ENCODE results near the gene PARP1. TPM values are rescaled to one million over a fixed set of nuclear protein-coding genes. Genes with fewer than 3 reads are reported as not detected.

PARP1 gene
- polyA plus RNA-seq, 4 donors = 17.4 to 54.2 (median 35.2) TPM

- Histone ChIP-seq H3K4me1 (ENCODE audit: control insufficient read depth in 3 of 3, insufficient read depth in 2 of 3, low read depth in 1 of 3, low read length in 2 of 3) (no peaks in the 10 kb centered on the region), H3K9me3 (ENCODE audit: control insufficient read depth in 2 of 2, insufficient read depth in 1 of 2, low read depth in 1 of 2, low read length in 1 of 2) (no peaks in the 10 kb centered on the region), H3K27me3 (ENCODE audit: control insufficient read depth in 3 of 3, insufficient read depth in 3 of 3, low read length in 3 of 3) (no peaks in the 10 kb centered on the region), H3K4me3 (ENCODE audit: low read depth in 1 of 3, low read length in 3 of 3) (no peak overlapping the region), H3K27ac (ENCODE audit: low read depth in 1 of 3, low read length in 2 of 3) (no peak overlapping the region), H3K36me3 (ENCODE audit: control insufficient read depth in 3 of 3, insufficient read depth in 2 of 3, low read depth in 1 of 3, low read length in 3 of 3) (peaks cover 29 to 84% (median 42%) of the 10 kb centered on the region in 3 donors)
- peak in 1 of 2 donors; percentile 9 for DNase-seq
- FAIRE-seq = no peak
- 46 to 69% (median 52%) methylated on average over 7 of the region's 7 CpGs for WGBS, 3 donors
Observed at GRCh38 chr1:226364514-226364899, 43.4 kb downstream of the PARP1 start.

GRCh38 chr1:226363801-226364513, 43.9 kb downstream of the PARP1 start:
- DNase-seq (no peak), FAIRE-seq (no peak)
- no peaks in the 10 kb centered on the region for H3K4me1 ChIP-seq (ENCODE audit: control insufficient read depth in 3 of 3, insufficient read depth in 2 of 3, low read depth in 1 of 3, low read length in 2 of 3)
- H3K27ac ChIP-seq (ENCODE audit: low read depth in 1 of 3, low read length in 2 of 3) = no peak overlapping the region
- H3K9me3 ChIP-seq (ENCODE audit: control insufficient read depth in 2 of 2, insufficient read depth in 1 of 2, low read depth in 1 of 2, low read length in 1 of 2) = no peaks in the 10 kb centered on the region
- H3K27me3 ChIP-seq (ENCODE audit: control insufficient read depth in 3 of 3, insufficient read depth in 3 of 3, low read length in 3 of 3) = no peaks in the 10 kb centered on the region
- WGBS, 3 donors = 83 to 90% (median 89%) methylated on average over 9 of the region's 9 CpGs
- no peak overlapping the region for H3K4me3 ChIP-seq (ENCODE audit: low read depth in 1 of 3, low read length in 3 of 3)
- H3K36me3 ChIP-seq (ENCODE audit: control insufficient read depth in 3 of 3, insufficient read depth in 2 of 3, low read depth in 1 of 3, low read length in 3 of 3) = peaks cover 24 to 86% (median 42%) of the 10 kb centered on the region in 3 donors

GRCh38 chr1:226362891-226363447, 44.9 kb downstream of the PARP1 start:
- WGBS, 3 donors = 87 to 91% (median 90%) methylated on average over 9 of the region's 9 CpGs
- Histone ChIP-seq H3K4me3 (ENCODE audit: low read depth in 1 of 3, low read length in 3 of 3) (no peak overlapping the region), H3K4me1 (ENCODE audit: control insufficient read depth in 3 of 3, insufficient read depth in 2 of 3, low read depth in 1 of 3, low read length in 2 of 3) (no peaks in the 10 kb centered on the region), H3K27ac (ENCODE audit: low read depth in 1 of 3, low read length in 2 of 3) (no peak overlapping the region), H3K9me3 (ENCODE audit: control insufficient read depth in 2 of 2, insufficient read depth in 1 of 2, low read depth in 1 of 2, low read length in 1 of 2) (no peaks in the 10 kb centered on the region), H3K27me3 (ENCODE audit: control insufficient read depth in 3 of 3, insufficient read depth in 3 of 3, low read length in 3 of 3) (no peaks in the 10 kb centered on the region), H3K36me3 (ENCODE audit: control insufficient read depth in 3 of 3, insufficient read depth in 2 of 3, low read depth in 1 of 3, low read length in 3 of 3) (peaks cover 25 to 80% (median 38%) of the 10 kb centered on the region in 3 donors)
- no peak for FAIRE-seq
- DNase-seq = no peak

GRCh38 chr1:226362361-226362760, 45.5 kb downstream of the PARP1 start:
- no peak for FAIRE-seq
- Histone ChIP-seq H3K4me1 (ENCODE audit: control insufficient read depth in 3 of 3, insufficient read depth in 2 of 3, low read depth in 1 of 3, low read length in 2 of 3) (no peaks in the 10 kb centered on the region), H3K27ac (ENCODE audit: low read depth in 1 of 3, low read length in 2 of 3) (no peak overlapping the region), H3K9me3 (ENCODE audit: control insufficient read depth in 2 of 2, insufficient read depth in 1 of 2, low read depth in 1 of 2, low read length in 1 of 2) (no peaks in the 10 kb centered on the region), H3K36me3 (ENCODE audit: control insufficient read depth in 3 of 3, insufficient read depth in 2 of 3, low read depth in 1 of 3, low read length in 3 of 3) (peaks cover 21 to 78% (median 35%) of the 10 kb centered on the region in 3 donors), H3K4me3 (ENCODE audit: low read depth in 1 of 3, low read length in 3 of 3) (no peak overlapping the region), H3K27me3 (ENCODE audit: control insufficient read depth in 3 of 3, insufficient read depth in 3 of 3, low read length in 3 of 3) (no peaks in the 10 kb centered on the region)
- 77 to 86% (median 78%) methylated on average over 6 of the region's 6 CpGs for WGBS, 3 donors
- no peak for DNase-seq

- DNase-seq = no peak
- FAIRE-seq = no peak
- Histone ChIP-seq H3K27ac (ENCODE audit: low read depth in 1 of 3, low read length in 2 of 3) (no peak overlapping the region), H3K4me3 (ENCODE audit: low read depth in 1 of 3, low read length in 3 of 3) (no peak overlapping the region), H3K27me3 (ENCODE audit: control insufficient read depth in 3 of 3, insufficient read depth in 3 of 3, low read length in 3 of 3) (no peaks in the 10 kb centered on the region), H3K36me3 (ENCODE audit: control insufficient read depth in 3 of 3, insufficient read depth in 2 of 3, low read depth in 1 of 3, low read length in 3 of 3) (peaks cover 15 to 66% (median 24%) of the 10 kb centered on the region in 3 donors), H3K4me1 (ENCODE audit: control insufficient read depth in 3 of 3, insufficient read depth in 2 of 3, low read depth in 1 of 3, low read length in 2 of 3) (no peaks in the 10 kb centered on the region), H3K9me3 (ENCODE audit: control insufficient read depth in 2 of 2, insufficient read depth in 1 of 2, low read depth in 1 of 2, low read length in 1 of 2) (no peaks in the 10 kb centered on the region)
- WGBS, 3 donors = 88 to 90% (median 89%) methylated on average over 8 of the region's 8 CpGs
Observed at GRCh38 chr1:226360106-226360746, 47.7 kb downstream of the PARP1 start.

GRCh38 chr1:226357416-226357815, 50.5 kb downstream of the PARP1 start:
- DNase-seq (no peak), FAIRE-seq (no peak)
- Histone ChIP-seq H3K4me1 (ENCODE audit: control insufficient read depth in 3 of 3, insufficient read depth in 2 of 3, low read depth in 1 of 3, low read length in 2 of 3) (peaks cover 0 to under 1% (median 0%) of the 10 kb centered on the region in 3 donors), H3K4me3 (ENCODE audit: low read depth in 1 of 3, low read length in 3 of 3) (no peak overlapping the region), H3K36me3 (ENCODE audit: control insufficient read depth in 3 of 3, insufficient read depth in 2 of 3, low read depth in 1 of 3, low read length in 3 of 3) (peaks cover 6 to 40% (median 7%) of the 10 kb centered on the region in 3 donors), H3K27ac (ENCODE audit: low read depth in 1 of 3, low read length in 2 of 3) (no peak overlapping the region), H3K9me3 (ENCODE audit: control insufficient read depth in 2 of 2, insufficient read depth in 1 of 2, low read depth in 1 of 2, low read length in 1 of 2) (no peaks in the 10 kb centered on the region), H3K27me3 (ENCODE audit: control insufficient read depth in 3 of 3, insufficient read depth in 3 of 3, low read length in 3 of 3) (no peaks in the 10 kb centered on the region)
- WGBS, 3 donors = 94 to 97% (median 96%) methylated on average over 2 of the region's 2 CpGs

GRCh38 chr1:226355669-226356551, 52.0 kb downstream of the PARP1 start:
- Histone ChIP-seq H3K27ac (ENCODE audit: low read depth in 1 of 3, low read length in 2 of 3) (peak overlapping the region in 1 of 3 donors; percentile 19), H3K9me3 (ENCODE audit: control insufficient read depth in 2 of 2, insufficient read depth in 1 of 2, low read depth in 1 of 2, low read length in 1 of 2) (no peaks in the 10 kb centered on the region), H3K4me1 (ENCODE audit: control insufficient read depth in 3 of 3, insufficient read depth in 2 of 3, low read depth in 1 of 3, low read length in 2 of 3) (peaks cover 0 to 15% (median 0%) of the 10 kb centered on the region in 3 donors), H3K4me3 (ENCODE audit: low read depth in 1 of 3, low read length in 3 of 3) (no peak overlapping the region), H3K36me3 (ENCODE audit: control insufficient read depth in 3 of 3, insufficient read depth in 2 of 3, low read depth in 1 of 3, low read length in 3 of 3) (peaks cover under 1 to 29% (median 3%) of the 10 kb centered on the region in 3 donors), H3K27me3 (ENCODE audit: control insufficient read depth in 3 of 3, insufficient read depth in 3 of 3, low read length in 3 of 3) (no peaks in the 10 kb centered on the region)
- DNase-seq (no peak), FAIRE-seq (no peak)
- WGBS, 3 donors = 75 to 81% (median 78%) methylated on average over 6 of the region's 6 CpGs

GRCh38 chr1:226355016-226355415, 52.9 kb downstream of the PARP1 start:
- FAIRE-seq (no peak), DNase-seq (no peak)

More at GRCh38 chr1:226355016-226355415, 52.9 kb downstream of the PARP1 start:
- Histone ChIP-seq H3K9me3 (ENCODE audit: control insufficient read depth in 2 of 2, insufficient read depth in 1 of 2, low read depth in 1 of 2, low read length in 1 of 2) (no peaks in the 10 kb centered on the region), H3K27me3 (ENCODE audit: control insufficient read depth in 3 of 3, insufficient read depth in 3 of 3, low read length in 3 of 3) (no peaks in the 10 kb centered on the region), H3K4me1 (ENCODE audit: control insufficient read depth in 3 of 3, insufficient read depth in 2 of 3, low read depth in 1 of 3, low read length in 2 of 3) (peaks cover 0 to 21% (median 0%) of the 10 kb centered on the region in 3 donors), H3K4me3 (ENCODE audit: low read depth in 1 of 3, low read length in 3 of 3) (no peak overlapping the region), H3K27ac (ENCODE audit: low read depth in 1 of 3, low read length in 2 of 3) (no peak overlapping the region), H3K36me3 (ENCODE audit: control insufficient read depth in 3 of 3, insufficient read depth in 2 of 3, low read depth in 1 of 3, low read length in 3 of 3) (peaks cover 0 to 25% (median 3%) of the 10 kb centered on the region in 3 donors)
- WGBS, 3 donors = 95 to 98% (median 96%) methylated on average over 10 of the region's 10 CpGs

Measured in small intestine (tissue), 7 donors.